B cell (primary cell): ENCODE data around the gene FAM186B.

Source experiments
- EZH2 ChIP-seq: IDR thresholded peaks from 2 replicates; pipeline ENCODE4 v1.6.1; 2012; ENCODE audit warnings: borderline replicate concordance, low read depth, mild to moderate bottlenecking, moderate library complexity, low read length; ENCODE audit not compliant: insufficient read depth, poor library complexity, severe bottlenecking
- TF ChIP-seq, protein P1 (sequence below): fragments of 200-600 bp; IDR thresholded peaks from one replicate; pipeline ENCODE4 v1.8.0; 2022; ENCODE audit warnings: antibody characterized with exemption, mild to moderate bottlenecking

GRCh38 chr12:49538510-49539403, 66.7 kb downstream of the FAM186B start, which contains the start of gene KCNH3:
- TF ChIP-seq, protein P1, sequence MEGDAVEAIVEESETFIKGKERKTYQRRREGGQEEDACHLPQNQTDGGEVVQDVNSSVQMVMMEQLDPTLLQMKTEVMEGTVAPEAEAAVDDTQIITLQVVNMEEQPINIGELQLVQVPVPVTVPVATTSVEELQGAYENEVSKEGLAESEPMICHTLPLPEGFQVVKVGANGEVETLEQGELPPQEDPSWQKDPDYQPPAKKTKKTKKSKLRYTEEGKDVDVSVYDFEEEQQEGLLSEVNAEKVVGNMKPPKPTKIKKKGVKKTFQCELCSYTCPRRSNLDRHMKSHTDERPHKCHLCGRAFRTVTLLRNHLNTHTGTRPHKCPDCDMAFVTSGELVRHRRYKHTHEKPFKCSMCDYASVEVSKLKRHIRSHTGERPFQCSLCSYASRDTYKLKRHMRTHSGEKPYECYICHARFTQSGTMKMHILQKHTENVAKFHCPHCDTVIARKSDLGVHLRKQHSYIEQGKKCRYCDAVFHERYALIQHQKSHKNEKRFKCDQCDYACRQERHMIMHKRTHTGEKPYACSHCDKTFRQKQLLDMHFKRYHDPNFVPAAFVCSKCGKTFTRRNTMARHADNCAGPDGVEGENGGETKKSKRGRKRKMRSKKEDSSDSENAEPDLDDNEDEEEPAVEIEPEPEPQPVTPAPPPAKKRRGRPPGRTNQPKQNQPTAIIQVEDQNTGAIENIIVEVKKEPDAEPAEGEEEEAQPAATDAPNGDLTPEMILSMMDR = no peak
- no peak for TF ChIP-seq EZH2
